ENCODE measurements around the gene GRB10. TPM values are rescaled to one million over a fixed set of nuclear protein-coding genes. Genes with fewer than 3 reads are reported as not detected.

Gene GRB10
- total RNA-seq, 1 donor from 2014 or later, result 67.7 TPM

- FAIRE-seq, result no peak
- no peak overlapping the region for H3K4me3 ChIP-seq (ENCODE audit: low read depth, low read length)
- no peak for DNase-seq (ENCODE audit: low read depth)
- TF ChIP-seq, protein P1, sequence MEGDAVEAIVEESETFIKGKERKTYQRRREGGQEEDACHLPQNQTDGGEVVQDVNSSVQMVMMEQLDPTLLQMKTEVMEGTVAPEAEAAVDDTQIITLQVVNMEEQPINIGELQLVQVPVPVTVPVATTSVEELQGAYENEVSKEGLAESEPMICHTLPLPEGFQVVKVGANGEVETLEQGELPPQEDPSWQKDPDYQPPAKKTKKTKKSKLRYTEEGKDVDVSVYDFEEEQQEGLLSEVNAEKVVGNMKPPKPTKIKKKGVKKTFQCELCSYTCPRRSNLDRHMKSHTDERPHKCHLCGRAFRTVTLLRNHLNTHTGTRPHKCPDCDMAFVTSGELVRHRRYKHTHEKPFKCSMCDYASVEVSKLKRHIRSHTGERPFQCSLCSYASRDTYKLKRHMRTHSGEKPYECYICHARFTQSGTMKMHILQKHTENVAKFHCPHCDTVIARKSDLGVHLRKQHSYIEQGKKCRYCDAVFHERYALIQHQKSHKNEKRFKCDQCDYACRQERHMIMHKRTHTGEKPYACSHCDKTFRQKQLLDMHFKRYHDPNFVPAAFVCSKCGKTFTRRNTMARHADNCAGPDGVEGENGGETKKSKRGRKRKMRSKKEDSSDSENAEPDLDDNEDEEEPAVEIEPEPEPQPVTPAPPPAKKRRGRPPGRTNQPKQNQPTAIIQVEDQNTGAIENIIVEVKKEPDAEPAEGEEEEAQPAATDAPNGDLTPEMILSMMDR (IDR thresholded peaks at IDR 0.05; ENCODE audit: insufficient read depth, low read length, severe bottlenecking), result no peak
- H3K27me3 ChIP-seq (ENCODE audit: control insufficient read depth, insufficient read depth, low read length), result no peaks in the 10 kb centered on the region
- H3K36me3 ChIP-seq (ENCODE audit: control insufficient read depth, insufficient read depth, low read length), result peaks cover 5% of the 10 kb centered on the region
Measured at GRCh38 chr7:50594136-50594535, 188.6 kb downstream of the GRB10 start.

GRCh38 chr7:50592940-50593339, 189.8 kb downstream of the GRB10 start:
- TF ChIP-seq, protein P1 (IDR thresholded peaks at IDR 0.05; ENCODE audit: insufficient read depth, low read length, severe bottlenecking), result no peak
- FAIRE-seq, result no peak
- Histone ChIP-seq H3K27me3 (ENCODE audit: control insufficient read depth, insufficient read depth, low read length) (no peaks in the 10 kb centered on the region), H3K4me3 (ENCODE audit: low read depth, low read length) (no peak overlapping the region), H3K36me3 (ENCODE audit: control insufficient read depth, insufficient read depth, low read length) (peaks cover 3% of the 10 kb centered on the region)
- DNase-seq (ENCODE audit: low read depth), result no peak

GRCh38 chr7:50591480-50592438, 190.9 kb downstream of the GRB10 start:
- H3K36me3 ChIP-seq (ENCODE audit: control insufficient read depth, insufficient read depth, low read length), result peaks cover 3% of the 10 kb centered on the region
- DNase-seq (ENCODE audit: low read depth) (no peak), FAIRE-seq (peak; percentile 23)
- TF ChIP-seq, protein P1 (IDR thresholded peaks at IDR 0.05; ENCODE audit: insufficient read depth, low read length, severe bottlenecking), result no peak
- no peak overlapping the region for H3K4me3 ChIP-seq (ENCODE audit: low read depth, low read length)
- no peaks in the 10 kb centered on the region for H3K27me3 ChIP-seq (ENCODE audit: control insufficient read depth, insufficient read depth, low read length)

DNA sequence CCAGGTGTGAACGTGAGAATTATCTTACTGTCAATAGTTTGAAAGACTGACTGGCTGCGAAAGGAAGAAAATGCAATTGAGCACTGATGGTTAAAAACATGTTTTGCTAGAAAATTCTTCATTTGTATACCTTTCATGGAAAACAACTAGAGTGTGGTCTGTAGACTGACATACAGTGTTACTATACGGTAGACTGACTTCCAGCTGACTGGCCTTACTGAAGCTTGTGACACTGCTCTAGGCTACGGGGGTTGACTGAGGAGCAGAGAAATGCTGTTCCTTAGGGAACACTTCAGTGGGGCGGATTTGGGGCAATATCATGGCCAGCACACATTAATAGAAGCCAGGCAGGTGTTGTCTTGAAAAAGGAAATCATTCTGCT, 191.6 kb downstream of the GRB10 start:
- TF ChIP-seq, protein P1 (IDR thresholded peaks at IDR 0.05; ENCODE audit: insufficient read depth, low read length, severe bottlenecking), result no peak
- Histone ChIP-seq H3K36me3 (ENCODE audit: control insufficient read depth, insufficient read depth, low read length) (peaks cover 3% of the 10 kb centered on the region), H3K27me3 (ENCODE audit: control insufficient read depth, insufficient read depth, low read length) (no peaks in the 10 kb centered on the region), H3K4me3 (ENCODE audit: low read depth, low read length) (no peak overlapping the region)
- FAIRE-seq (no peak), DNase-seq (ENCODE audit: low read depth) (no peak)

DNA sequence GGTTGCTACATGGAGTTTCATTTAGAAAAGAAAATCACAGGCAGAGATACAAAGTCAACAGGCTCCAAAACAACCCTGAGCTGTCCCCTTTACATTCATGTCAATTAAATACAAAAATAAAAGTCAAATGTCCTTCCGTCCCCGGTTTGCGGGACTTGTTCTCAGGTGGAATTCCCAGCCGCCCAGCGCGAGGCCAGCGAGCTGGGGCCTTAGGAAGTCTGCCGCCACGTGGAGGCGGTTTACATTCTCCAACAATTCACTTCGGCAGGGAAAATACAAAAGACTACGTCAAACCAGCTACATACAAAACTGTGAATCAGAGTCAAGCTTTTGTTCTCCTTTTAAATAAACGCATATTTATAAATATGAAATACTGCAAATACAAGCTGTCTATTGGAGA, 192.2 kb downstream of the GRB10 start:
- Histone ChIP-seq H3K27me3 (ENCODE audit: control insufficient read depth, insufficient read depth, low read length) (no peaks in the 10 kb centered on the region), H3K4me3 (ENCODE audit: low read depth, low read length) (no peak overlapping the region), H3K36me3 (ENCODE audit: control insufficient read depth, insufficient read depth, low read length) (peaks cover 3% of the 10 kb centered on the region)
- TF ChIP-seq, protein P1 (IDR thresholded peaks at IDR 0.05; ENCODE audit: insufficient read depth, low read length, severe bottlenecking), result no peak
- no peak for DNase-seq (ENCODE audit: low read depth)
- no peak for FAIRE-seq

All from bronchial epithelial cell (primary cell).